ENCODE data around the gene SMC1B. TPM values are rescaled to one million over a fixed set of nuclear protein-coding genes. Genes with fewer than 3 reads are reported as not detected.

The SMC1B gene
- total RNA-seq, 2 donors from 2014 or later: 0.07 to 0.14 TPM

DNA sequence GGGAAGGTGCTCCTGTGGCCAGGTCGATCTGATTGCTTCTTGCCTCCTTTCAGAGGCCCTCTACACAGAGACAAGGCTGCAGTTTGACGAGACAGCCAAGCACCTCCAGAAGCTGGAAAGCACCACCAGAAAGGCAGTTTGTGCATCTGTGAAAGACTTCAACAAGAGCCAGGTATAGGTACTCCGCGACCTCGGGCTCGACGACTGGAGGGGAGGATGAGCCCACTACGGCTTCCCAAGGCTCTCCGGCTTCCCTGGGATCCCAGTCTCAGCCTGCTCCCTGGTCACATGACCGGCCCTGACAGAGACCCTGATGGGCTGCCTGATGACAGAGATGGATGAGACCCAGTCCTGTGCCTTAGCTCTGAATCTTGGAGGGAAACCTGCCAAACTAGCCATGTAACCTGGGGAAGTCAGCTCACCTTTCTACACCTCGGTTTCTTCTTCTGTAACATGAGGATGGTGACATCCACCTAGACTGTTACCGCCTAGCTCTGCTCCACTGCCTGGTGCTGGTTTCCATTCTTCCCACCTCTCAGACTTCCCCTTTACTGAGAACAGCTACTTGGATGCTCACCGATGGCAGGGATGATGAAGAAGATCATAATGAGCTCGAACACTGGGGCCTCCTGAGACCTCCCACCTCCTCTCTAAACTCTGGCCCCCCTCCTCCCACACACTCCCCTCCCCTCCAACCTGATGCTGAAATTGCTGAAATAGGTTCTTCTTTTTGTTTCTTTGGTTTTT, 9.0 kb upstream of the SMC1B start:
- H3K9me3 Mint-ChIP-seq: no peaks in the 10 kb centered on the region
- no peaks in the 10 kb centered on the region for H3K27me3 Mint-ChIP-seq
- DNase-seq (ENCODE audit: low spot score): no peak
- ATAC-seq: no peak
- H3K36me3 Mint-ChIP-seq: no peaks in the 10 kb centered on the region
- no peak overlapping the region for H3K27ac Mint-ChIP-seq
- H3K4me1 Mint-ChIP-seq (ENCODE audit: low read depth in 2 of 2): peaks cover 0 to 6% of the 10 kb centered on the region in 2 donors
- no peak overlapping the region for H3K4me3 Mint-ChIP-seq

DNA sequence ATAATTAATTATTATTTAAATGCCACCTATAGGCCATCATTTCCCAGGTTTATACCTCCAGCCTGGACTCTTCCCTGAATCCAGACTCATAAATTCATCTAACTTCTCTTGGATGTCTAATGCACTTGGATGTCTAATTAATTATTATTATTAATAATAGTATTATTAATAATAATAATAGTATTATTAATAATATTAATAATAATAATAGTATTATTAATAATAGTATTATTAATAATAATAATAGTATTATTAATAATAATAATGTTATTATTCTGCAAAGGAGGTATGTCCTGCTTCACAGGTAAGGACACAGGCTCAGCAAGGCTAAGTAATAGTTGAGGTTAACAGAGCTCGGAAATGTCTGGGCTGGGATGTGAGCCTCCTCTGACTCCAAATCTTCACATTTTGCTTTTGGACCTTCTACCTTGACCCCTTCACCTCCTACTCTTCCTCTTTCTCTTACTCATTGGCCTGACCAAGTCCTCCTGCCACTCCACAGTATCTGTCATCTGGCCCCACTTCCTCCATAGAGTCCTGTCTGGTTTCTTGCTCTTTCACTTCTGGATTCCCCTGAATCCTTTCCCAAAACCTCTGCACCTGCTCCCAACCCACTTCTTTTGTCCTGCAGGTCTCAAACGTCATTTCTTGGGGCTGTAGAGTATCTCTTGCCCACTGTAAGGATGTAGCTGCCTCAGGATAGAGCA, 8.1 kb upstream of the SMC1B start:
- Mint-ChIP-seq H3K9me3 (no peaks in the 10 kb centered on the region), H3K4me1 (ENCODE audit: low read depth in 2 of 2) (peaks cover 0 to 6% of the 10 kb centered on the region in 2 donors), H3K27me3 (no peaks in the 10 kb centered on the region), H3K4me3 (no peak overlapping the region), H3K27ac (no peak overlapping the region), H3K36me3 (no peaks in the 10 kb centered on the region)
- ATAC-seq: no peak
- no peak for DNase-seq (ENCODE audit: low spot score)

DNA sequence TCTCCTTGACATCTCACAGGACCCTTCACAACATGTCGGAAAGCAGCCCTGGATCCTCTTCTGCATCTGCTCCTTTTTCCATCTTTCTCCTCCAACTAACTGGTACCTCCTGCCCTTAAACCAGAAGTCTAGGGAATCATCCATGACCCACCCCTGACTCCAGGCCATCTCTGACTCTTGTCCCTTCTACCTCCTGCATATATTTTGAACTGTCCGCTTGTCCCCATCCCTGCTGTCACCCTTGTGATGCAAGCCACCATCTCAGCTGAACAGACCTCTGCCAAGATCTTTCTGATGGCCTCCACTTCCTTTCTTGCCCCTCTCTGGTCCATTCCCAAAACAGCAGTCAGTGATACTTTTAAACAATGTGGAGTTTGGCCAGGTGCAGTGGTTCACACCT, 7.1 kb upstream of the SMC1B start:
- no peaks in the 10 kb centered on the region for H3K27me3 Mint-ChIP-seq
- ATAC-seq: no peak
- peaks cover 0 to 6% of the 10 kb centered on the region in 2 donors for H3K4me1 Mint-ChIP-seq (ENCODE audit: low read depth in 2 of 2)
- no peak for DNase-seq (ENCODE audit: low spot score)
- H3K27ac Mint-ChIP-seq: no peak overlapping the region
- no peak overlapping the region for H3K4me3 Mint-ChIP-seq
- H3K9me3 Mint-ChIP-seq: no peaks in the 10 kb centered on the region
- no peaks in the 10 kb centered on the region for H3K36me3 Mint-ChIP-seq

- peak in 1 of 2 donors; percentile 6 for ATAC-seq
- DNase-seq (ENCODE audit: low spot score): no peak
- H3K4me3 Mint-ChIP-seq: no peak overlapping the region
- H3K27ac Mint-ChIP-seq: no peak overlapping the region
- no peaks in the 10 kb centered on the region for H3K36me3 Mint-ChIP-seq
- no peaks in the 10 kb centered on the region for H3K27me3 Mint-ChIP-seq
- peaks cover 0 to 6% of the 10 kb centered on the region in 2 donors for H3K4me1 Mint-ChIP-seq (ENCODE audit: low read depth in 2 of 2)
- no peaks in the 10 kb centered on the region for H3K9me3 Mint-ChIP-seq
Observed at GRCh38 chr22:45420011-45420410, 6.6 kb upstream of the SMC1B start.

GRCh38 chr22:45418770-45419138, 5.4 kb upstream of the SMC1B start:
- H3K27me3 Mint-ChIP-seq: no peaks in the 10 kb centered on the region
- H3K4me1 Mint-ChIP-seq (ENCODE audit: low read depth in 2 of 2): peaks cover 3 to 9% of the 10 kb centered on the region in 2 donors
- no peak overlapping the region for H3K4me3 Mint-ChIP-seq
- ATAC-seq (no peak), DNase-seq (ENCODE audit: low spot score) (no peak)
- no peaks in the 10 kb centered on the region for H3K9me3 Mint-ChIP-seq
- no peak overlapping the region for H3K27ac Mint-ChIP-seq
- no peaks in the 10 kb centered on the region for H3K36me3 Mint-ChIP-seq

DNA sequence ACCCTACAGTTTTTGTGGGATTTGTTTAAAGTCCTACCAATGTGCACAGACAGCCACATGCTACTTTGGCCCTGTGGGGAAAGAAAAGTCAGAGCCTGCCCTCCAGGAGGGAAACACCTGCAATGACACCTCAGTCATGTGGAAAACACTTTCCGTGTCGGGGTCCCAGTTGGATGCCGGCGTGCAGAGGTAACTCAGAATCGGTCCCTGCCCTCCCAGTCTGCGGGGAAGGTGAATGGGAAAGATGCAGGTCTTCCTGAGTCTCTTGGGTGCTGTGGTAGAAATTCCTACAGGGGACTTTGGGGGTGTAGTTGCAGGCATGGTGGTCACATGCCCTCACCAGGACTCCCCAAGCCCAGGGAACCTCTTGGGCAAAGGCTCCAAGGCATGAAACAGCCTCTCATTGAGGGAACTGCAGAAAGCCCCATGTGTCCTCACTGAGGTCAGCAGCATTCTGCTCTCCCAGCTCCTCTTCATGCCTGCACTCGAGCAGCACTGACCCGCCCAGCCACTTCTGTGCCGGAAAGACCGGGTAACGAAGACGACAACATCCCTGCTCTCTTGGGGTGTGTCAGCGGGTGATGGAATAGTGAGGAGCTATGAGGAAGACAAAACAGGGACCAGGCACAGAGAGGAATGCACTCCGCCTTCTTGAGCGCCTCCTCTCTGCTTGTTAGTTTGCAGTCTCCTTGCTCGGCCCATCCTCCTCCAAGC, 4.8 kb upstream of the SMC1B start:
- no peak for DNase-seq (ENCODE audit: low spot score)
- H3K36me3 Mint-ChIP-seq: no peaks in the 10 kb centered on the region
- H3K27me3 Mint-ChIP-seq: no peaks in the 10 kb centered on the region
- peak in 1 of 2 donors; percentile 30 for ATAC-seq
- no peak overlapping the region for H3K27ac Mint-ChIP-seq
- H3K4me3 Mint-ChIP-seq: no peak overlapping the region
- H3K4me1 Mint-ChIP-seq (ENCODE audit: low read depth in 2 of 2): peaks cover 7 to 11% of the 10 kb centered on the region in 2 donors
- H3K9me3 Mint-ChIP-seq: no peaks in the 10 kb centered on the region

GRCh38 chr22:45413013-45413367, 409 bp downstream of the SMC1B start:
- peaks cover 6 to 10% of the 10 kb centered on the region in 2 donors for H3K4me1 Mint-ChIP-seq (ENCODE audit: low read depth in 2 of 2)
- H3K9me3 Mint-ChIP-seq: no peaks in the 10 kb centered on the region
- H3K27ac Mint-ChIP-seq: no peak overlapping the region
- H3K4me3 Mint-ChIP-seq: peak overlapping the region; percentile 36
- DNase-seq (ENCODE audit: low spot score): no peak
- peak; percentile 54 to 57 for ATAC-seq
- H3K36me3 Mint-ChIP-seq: no peaks in the 10 kb centered on the region
- H3K27me3 Mint-ChIP-seq: no peaks in the 10 kb centered on the region

DNA sequence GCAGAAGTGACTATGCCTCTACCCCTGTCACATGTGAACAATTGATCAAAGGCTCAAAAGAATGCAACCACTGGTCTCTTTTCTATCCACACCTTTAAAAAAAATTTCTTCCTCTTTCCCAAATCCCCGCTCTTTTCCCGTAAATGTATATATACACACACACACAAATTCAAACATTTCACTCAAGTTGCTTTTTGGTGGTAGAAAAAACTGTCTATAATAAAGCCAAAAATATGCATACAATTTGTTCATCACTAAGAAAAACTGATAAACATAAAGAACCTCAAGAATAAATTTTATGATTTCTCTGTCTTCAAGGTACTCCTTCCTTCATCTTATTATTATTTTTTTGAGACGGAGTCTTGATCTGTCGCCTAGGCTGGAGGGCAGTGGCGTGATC, 5.6 kb downstream of the SMC1B start:
- Mint-ChIP-seq H3K4me3 (no peak overlapping the region), H3K4me1 (ENCODE audit: low read depth in 2 of 2) (peaks cover 0 to 3% of the 10 kb centered on the region in 2 donors), H3K36me3 (no peaks in the 10 kb centered on the region), H3K27ac (no peak overlapping the region), H3K9me3 (no peaks in the 10 kb centered on the region), H3K27me3 (peaks cover 0 to 2% of the 10 kb centered on the region in 2 donors)
- no peak for ATAC-seq
- no peak for DNase-seq (ENCODE audit: low spot score)

GRCh38 chr22:45402466-45402985, 10.9 kb downstream of the SMC1B start:
- ATAC-seq: no peak
- no peak overlapping the region for H3K4me3 Mint-ChIP-seq
- no peaks in the 10 kb centered on the region for H3K36me3 Mint-ChIP-seq
- H3K27me3 Mint-ChIP-seq: no peaks in the 10 kb centered on the region
- H3K9me3 Mint-ChIP-seq: no peaks in the 10 kb centered on the region
- no peak overlapping the region for H3K27ac Mint-ChIP-seq
- no peak for DNase-seq (ENCODE audit: low spot score)
- H3K4me1 Mint-ChIP-seq (ENCODE audit: low read depth in 2 of 2): no peaks in the 10 kb centered on the region

DNA sequence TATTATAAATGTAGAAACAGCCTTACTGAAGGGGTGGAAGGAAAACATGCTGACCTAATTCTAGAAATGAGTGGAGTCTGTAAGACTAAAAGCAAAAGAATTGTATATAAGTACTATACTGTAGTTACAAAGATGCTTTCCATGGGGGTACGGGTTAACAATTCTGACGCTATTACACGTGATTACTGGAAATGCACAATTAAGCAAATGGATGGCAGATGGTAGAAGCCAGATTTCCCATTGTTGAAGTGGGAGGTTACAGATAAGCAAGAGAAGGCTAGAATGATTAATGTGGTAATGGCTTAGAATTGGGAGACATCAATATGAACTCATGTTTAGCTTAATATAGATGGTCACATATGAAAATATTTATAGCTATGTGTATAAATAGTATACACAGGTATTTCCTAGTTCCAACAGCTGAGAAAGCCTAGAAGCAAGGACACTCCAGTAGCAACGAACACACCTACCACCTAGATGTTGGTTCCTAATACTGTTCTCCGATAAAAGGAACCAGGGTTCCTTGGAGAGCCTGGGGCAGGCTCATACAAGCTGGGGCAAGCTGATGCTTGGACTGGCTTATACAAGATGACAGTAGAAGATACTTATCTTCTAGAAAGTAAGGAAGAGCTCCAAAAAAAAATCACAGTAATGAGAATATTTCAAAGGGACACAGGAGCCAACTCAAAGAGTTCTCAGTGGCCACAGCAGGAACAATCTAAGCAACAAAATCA, 13.5 kb downstream of the SMC1B start:
- no peak for DNase-seq (ENCODE audit: low spot score)
- H3K27ac Mint-ChIP-seq: no peak overlapping the region
- H3K9me3 Mint-ChIP-seq: no peaks in the 10 kb centered on the region
- no peak overlapping the region for H3K4me3 Mint-ChIP-seq
- ATAC-seq: no peak
- no peaks in the 10 kb centered on the region for H3K36me3 Mint-ChIP-seq
- no peaks in the 10 kb centered on the region for H3K27me3 Mint-ChIP-seq
- no peaks in the 10 kb centered on the region for H3K4me1 Mint-ChIP-seq (ENCODE audit: low read depth in 2 of 2)

- ATAC-seq (no peak), DNase-seq (ENCODE audit: low spot score) (no peak)
- Mint-ChIP-seq H3K9me3 (no peaks in the 10 kb centered on the region), H3K36me3 (no peaks in the 10 kb centered on the region), H3K27me3 (peaks cover 0 to 4% of the 10 kb centered on the region in 2 donors), H3K27ac (no peak overlapping the region), H3K4me1 (ENCODE audit: low read depth in 2 of 2) (no peaks in the 10 kb centered on the region), H3K4me3 (no peak overlapping the region)
Observed at GRCh38 chr22:45398214-45398613, 15.2 kb downstream of the SMC1B start.

DNA sequence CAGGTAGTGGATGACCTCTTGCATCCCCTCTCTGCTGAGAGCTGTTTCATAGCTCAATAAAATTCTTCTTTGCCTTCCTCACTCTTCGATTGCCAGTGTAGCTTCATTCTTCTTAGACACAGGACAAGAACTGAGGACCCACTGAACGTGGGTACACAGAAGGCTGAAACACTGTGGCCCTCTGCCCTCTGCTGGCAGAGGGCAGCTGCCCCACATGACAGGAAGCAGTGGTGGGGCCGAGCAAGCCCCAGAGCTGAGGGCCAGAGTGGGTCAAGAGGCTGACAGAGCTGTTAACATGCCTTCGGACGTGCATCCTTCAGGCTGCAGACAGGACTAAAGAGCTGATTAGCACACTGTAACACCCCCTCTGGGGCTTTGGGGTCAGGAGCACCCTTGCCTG, 15.6 kb downstream of the SMC1B start:
- ATAC-seq (peak in 1 of 2 donors; percentile 53), DNase-seq (ENCODE audit: low spot score) (no peak)
- Mint-ChIP-seq H3K36me3 (no peaks in the 10 kb centered on the region), H3K9me3 (no peaks in the 10 kb centered on the region), H3K27ac (no peak overlapping the region), H3K4me1 (ENCODE audit: low read depth in 2 of 2) (no peaks in the 10 kb centered on the region), H3K4me3 (no peak overlapping the region), H3K27me3 (peaks cover 0 to 4% of the 10 kb centered on the region in 2 donors)

DNA sequence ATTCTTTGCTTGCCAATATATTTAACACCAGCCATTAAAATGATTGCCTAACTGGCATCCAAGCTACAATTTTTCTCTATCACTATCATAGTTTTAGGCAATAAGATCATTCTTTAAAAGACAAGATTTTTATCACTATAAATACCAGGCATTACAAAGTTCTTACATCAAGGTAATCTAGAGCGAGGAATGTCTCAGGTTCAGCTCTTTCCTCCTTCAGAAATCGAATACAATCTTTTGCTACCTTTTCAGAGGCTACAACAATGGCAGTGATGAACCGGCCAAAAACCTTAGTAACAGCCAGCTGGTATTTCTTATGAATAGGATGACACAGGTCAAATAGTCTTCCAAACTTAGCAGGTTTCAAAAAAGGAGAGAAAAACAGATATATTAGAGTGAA, 23.9 kb downstream of the SMC1B start:
- ATAC-seq (no peak), DNase-seq (ENCODE audit: low spot score) (no peak)
- Mint-ChIP-seq H3K9me3 (no peaks in the 10 kb centered on the region), H3K27ac (no peak overlapping the region), H3K4me1 (ENCODE audit: low read depth in 2 of 2) (no peaks in the 10 kb centered on the region), H3K4me3 (no peak overlapping the region), H3K36me3 (no peaks in the 10 kb centered on the region), H3K27me3 (peaks cover 4 to 7% of the 10 kb centered on the region in 2 donors)
